A673 (cell line): ENCODE results near the gene HNMT.

Experiments used
- CTCF ChIP-seq: fragments of 300-800, 200-600 bp; sonication (generic); conservative IDR thresholded peaks from 2 replicates; pipeline ENCODE4 v1.5.1; 2017; ENCODE audit warnings: low read depth, mild to moderate bottlenecking, antibody characterized with exemption, low read length, moderate library complexity, mixed read lengths
- EZH2 ChIP-seq: fragments of 200-600 bp; sonication (generic); IDR thresholded peaks from 2 replicates; pipeline ENCODE4 v1.6.1; 2017; ENCODE audit warnings: borderline replicate concordance, low read depth, mild to moderate bottlenecking, mixed read lengths, antibody characterized with exemption, low read length; ENCODE audit not compliant: poor library complexity, severe bottlenecking

GRCh38 chr2:137928547-137929518 is 35.4 kb upstream of the HNMT start:
- no peak for TF ChIP-seq CTCF
- TF ChIP-seq EZH2: no peak
